Fibroblast of lung (primary cell): ENCODE data around the gene LRIT1.

Experiments used
- CTCF ChIP-seq, 2 donors: IDR thresholded peaks in 1 of 2; conservative IDR thresholded peaks in 1 of 2; 1 replicate in 1 of 2; 2 replicates in 1 of 2; pipeline ENCODE4 v1.5.1; 2011 to 2012; ENCODE audit warnings: low read length in 2 of 2, control low read depth in 1 of 2, inconsistent platforms in 1 of 2, low read depth in 1 of 2, mild to moderate bottlenecking in 1 of 2
- EZH2 ChIP-seq: IDR thresholded peaks from 2 replicates; pipeline ENCODE4 v1.5.1; 2012; ENCODE audit warnings: low read length, control low read depth, mild to moderate bottlenecking; ENCODE audit errors: missing control alignments

DNA sequence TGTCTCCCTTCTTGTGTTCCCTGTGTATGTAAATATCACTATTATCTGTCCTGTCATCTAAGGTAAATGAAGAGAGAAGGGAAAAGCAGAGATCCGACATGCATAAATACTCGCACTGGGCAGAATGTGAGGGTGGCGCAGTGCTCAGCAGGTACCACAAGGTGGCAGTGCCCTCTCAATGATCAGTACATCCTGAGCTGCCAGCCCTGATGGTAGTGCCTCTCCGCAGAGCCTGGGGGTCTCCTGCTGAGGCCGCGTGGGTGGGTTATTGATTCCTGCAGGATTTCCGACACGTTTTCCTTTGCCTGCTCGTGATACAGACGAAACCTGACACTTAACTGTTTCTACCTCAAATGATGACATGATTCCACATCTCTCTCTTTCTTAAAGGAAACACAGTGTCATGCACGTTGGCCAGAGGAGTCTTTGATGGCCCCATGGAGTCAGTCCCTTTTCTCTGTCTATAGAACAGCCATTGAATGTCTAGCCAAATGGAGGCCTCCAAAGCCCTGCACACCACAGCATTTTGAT lies 23.3 kb upstream of the LRIT1 start:
- TF ChIP-seq CTCF (conservative IDR thresholded peaks at IDR 0.05 in 1 of 2, IDR thresholded peaks at IDR 0.05 in 1 of 2; ENCODE audit: low read depth in 1 of 2, low read length in 2 of 2): peak; percentile 97 to 99
- no peak for TF ChIP-seq EZH2
